Gastroesophageal sphincter (tissue), 4 donors: ENCODE measurements around the gene KIAA0408. TPM values are rescaled to one million over a fixed set of nuclear protein-coding genes. Genes with fewer than 3 reads are reported as not detected.
A peak's percentile ranks its signal among the peaks of the same experiment; 100 is the strongest.

ENCODE experiments used
- ATAC-seq: fragments of 150-250 bp; one replicate; pipeline ENCODE4 v1.9.1; 2016; ENCODE audit warnings: mild to moderate bottlenecking, moderate library complexity
- H3K27ac ChIP-seq, 4 donors: fragments of 200-600 bp; sonication (generic) in 3 of 4; 1 replicate in 3 of 4; 2 replicates in 1 of 4; pipeline ENCODE4 v1.5.1; 2016 to 2019
- H3K27me3 ChIP-seq: fragments of 200-600 bp; sonication (generic); one replicate; pipeline ENCODE4 v1.5.1; 2019
- H3K36me3 ChIP-seq, 2 donors: fragments of 200-600 bp; sonication (generic); one replicate each; pipeline ENCODE4 v1.5.1; 2019; ENCODE audit warnings: control low read depth in 1 of 2
- H3K4me1 ChIP-seq, 3 donors: fragments of 200-600 bp; sonication (generic); 1 replicate in 2 of 3; 2 replicates in 1 of 3; pipeline ENCODE4 v1.5.1; 2016 to 2019; ENCODE audit warnings: control low read depth in 2 of 3
- H3K4me3 ChIP-seq, 2 donors: fragments of 200-600 bp; sonication (generic); one replicate each; pipeline ENCODE4 v1.5.1; 2019; ENCODE audit warnings: mild to moderate bottlenecking in 1 of 2, moderate library complexity in 1 of 2
- H3K9me3 ChIP-seq, 3 donors: fragments of 200-600 bp; sonication (generic); one replicate each; pipeline ENCODE4 v1.5.1; 2017 to 2019; ENCODE audit warnings: control low read depth in 2 of 3
- CTCF ChIP-seq, 4 experiments: fragments of 200-600 bp in 2 of 4; fragments of 450-650 bp in 2 of 4; sonication (generic) in 1 of 4; IDR thresholded peaks; one replicate each; pipeline ENCODE4 v1.5.1; 2017 to 2019; ENCODE audit warnings: antibody characterized with exemption in 4 of 4, mild to moderate bottlenecking in 2 of 4, moderate library complexity in 2 of 4
- EP300 ChIP-seq: sonication (generic); formaldehyde crosslinking; IDR thresholded peaks from one replicate; pipeline ENCODE4 v1.6.1; 2017; ENCODE audit warnings: antibody characterized with exemption, mild to moderate bottlenecking
- POLR2A ChIP-seq, 2 donors: fragments of 450-650 bp; IDR thresholded peaks; one replicate each; pipeline ENCODE4 v1.6.1; 2017; ENCODE audit warnings: antibody characterized with exemption in 2 of 2, mild to moderate bottlenecking in 2 of 2, moderate library complexity in 1 of 2
- POLR2AphosphoS5 ChIP-seq: sonication (generic); formaldehyde crosslinking; IDR thresholded peaks from one replicate; pipeline ENCODE4 v1.6.1; 2017; ENCODE audit warnings: antibody characterized with exemption
- WGBS, 2 donors: methylation state at CpG; one replicate each; pipeline ENCODE4 v1.1.5; 2018; ENCODE audit warnings: low coverage in 1 of 2; 5-methylcytosine and 5-hydroxymethylcytosine counted together
- total RNA-seq, 4 donors: library from RNA; depleted of rRNA; stranded (reverse); fragments of >200 nt; gene quantifications; one replicate each; pipeline ENCODE4 v1.1.0, GENCODE V29; 2016

Gene KIAA0408
- total RNA-seq, 4 donors from 2014 or later = 25.2 to 83.3 (median 47.8) TPM

- no peak for ATAC-seq
- no peak for TF ChIP-seq POLR2AphosphoS5
- TF ChIP-seq EP300 = no peak
- TF ChIP-seq POLR2A (IDR thresholded peaks at IDR 0.05) = no peak
- TF ChIP-seq CTCF (IDR thresholded peaks at IDR 0.05) = no peak
- H3K27ac ChIP-seq = peak overlapping the region in 2 of 4 donors; percentile 42 to 46
- no peak overlapping the region for H3K4me3 ChIP-seq
- 80 to 95% methylated on average over 4 to 5 of the region's 5 CpGs for WGBS, 2 donors
- H3K27me3 ChIP-seq = no peaks in the 10 kb centered on the region
- H3K36me3 ChIP-seq = no peaks in the 10 kb centered on the region
- peaks cover 7 to 43% (median 12%) of the 10 kb centered on the region in 3 donors for H3K4me1 ChIP-seq
- no peaks in the 10 kb centered on the region for H3K9me3 ChIP-seq
These were observed 7.2 kb upstream of the KIAA0408 start for GRCh38 chr6:127466416-127466815.

GRCh38 chr6:127464881-127465459, 5.8 kb upstream of the KIAA0408 start:
- peak; percentile 88 for ATAC-seq
- WGBS, 2 donors = 17 to 47% methylated on average over 3 of the region's 3 CpGs
- Histone ChIP-seq H3K4me1 (peaks cover 8 to 54% (median 12%) of the 10 kb centered on the region in 3 donors), H3K27ac (peak overlapping the region; percentile 76 to 83 (median 80)), H3K27me3 (no peaks in the 10 kb centered on the region), H3K36me3 (no peaks in the 10 kb centered on the region), H3K4me3 (no peak overlapping the region), H3K9me3 (no peaks in the 10 kb centered on the region)
- peak; percentile 63 to 82 (median 76) for TF ChIP-seq CTCF (IDR thresholded peaks at IDR 0.05)
- TF ChIP-seq POLR2A (IDR thresholded peaks at IDR 0.05) = no peak

GRCh38 chr6:127464161-127464880, 5.1 kb upstream of the KIAA0408 start:
- Histone ChIP-seq H3K27me3 (no peaks in the 10 kb centered on the region), H3K4me1 (peaks cover 11 to 60% (median 12%) of the 10 kb centered on the region in 3 donors), H3K4me3 (no peak overlapping the region), H3K27ac (peak overlapping the region; percentile 76 to 83 (median 80)), H3K9me3 (no peaks in the 10 kb centered on the region), H3K36me3 (no peaks in the 10 kb centered on the region)
- ATAC-seq = peak; percentile 66
- TF ChIP-seq POLR2AphosphoS5 = peak; percentile 20
- TF ChIP-seq CTCF (IDR thresholded peaks at IDR 0.05) = no peak
- WGBS, 2 donors = 12 to 13% methylated on average over 6 of the region's 6 CpGs

GRCh38 chr6:127463056-127463455, 3.9 kb upstream of the KIAA0408 start:
- H3K9me3 ChIP-seq = no peaks in the 10 kb centered on the region
- ATAC-seq = no peak
- WGBS, 2 donors = 7 to 33% methylated on average over 3 to 4 of the region's 5 CpGs
- TF ChIP-seq CTCF (IDR thresholded peaks at IDR 0.05) (no peak), POLR2AphosphoS5 (peak; percentile 36)
- H3K36me3 ChIP-seq = no peaks in the 10 kb centered on the region
- H3K27ac ChIP-seq = peak overlapping the region; percentile 75 to 80 (median 78)
- peaks cover 11 to 60% (median 12%) of the 10 kb centered on the region in 3 donors for H3K4me1 ChIP-seq
- H3K4me3 ChIP-seq = no peak overlapping the region
- no peaks in the 10 kb centered on the region for H3K27me3 ChIP-seq

GRCh38 chr6:127462376-127462775, 3.2 kb upstream of the KIAA0408 start:
- no peak for ATAC-seq
- Histone ChIP-seq H3K9me3 (no peaks in the 10 kb centered on the region), H3K4me1 (peaks cover 11 to 67% (median 12%) of the 10 kb centered on the region in 3 donors), H3K27ac (peak overlapping the region; percentile 75 to 80 (median 78)), H3K4me3 (no peak overlapping the region), H3K36me3 (no peaks in the 10 kb centered on the region), H3K27me3 (no peaks in the 10 kb centered on the region)
- TF ChIP-seq CTCF (IDR thresholded peaks at IDR 0.05) (peak in 1 of 4 experiments; percentile 16), POLR2AphosphoS5 (no peak)
- 47 to 49% methylated on average over 2 of the region's 2 CpGs for WGBS, 2 donors
